Hematopoietic multipotent progenitor cell (in vitro differentiated cells): ENCODE measurements around the gene ILDR1. TPM values are rescaled to one million over a fixed set of nuclear protein-coding genes. Genes with fewer than 3 reads are reported as not detected.
A peak's percentile ranks its signal among the peaks of the same experiment; 100 is the strongest.
"Not testable (repeated sequence)": the region's sequence is repeated elsewhere in the genome, so short reads cannot be mapped to it uniquely, and the experiment has no call there.

Experiments used
- DNase-seq, 3 donors: peaks; one replicate each; pipeline ENCODE4 v3.0.0-alpha.2; 2011 to 2015; ENCODE audit warnings: low read depth in 2 of 3, low spot score in 2 of 3
- small RNA-seq: library from RNA; depleted of rRNA; stranded (forward); fragments of <200 nt; gene quantifications from one replicate; pipeline ENCODE3, GENCODE V24; 2012
- total RNA-seq: library from RNA; depleted of rRNA; stranded (reverse); fragments of >200 nt; gene quantifications from one replicate; pipeline ENCODE4 v1.2.3, GENCODE V29; 2012

Gene ILDR1
- total RNA-seq, 1 donor, result 0.54 TPM

- DNase-seq, result peak in 2 of 3 donors; percentile 30 to 61
These were observed 64.2 kb downstream of the ILDR1 start for GRCh38 chr3:121957674-121958415.

GRCh38 chr3:121956363-121956762 lies 65.7 kb downstream of the ILDR1 start:
- DNase-seq, result no peak

GRCh38 chr3:121951291-121951919 lies 70.6 kb downstream of the ILDR1 start:
- DNase-seq, result no peak

GRCh38 chr3:121948641-121949040 lies 73.4 kb downstream of the ILDR1 start:
- DNase-seq, result no peak

GRCh38 chr3:121943431-121943830 lies 78.6 kb downstream of the ILDR1 start:
- DNase-seq, result no peak

GRCh38 chr3:121942116-121942786 lies 79.8 kb downstream of the ILDR1 start:
- no peak for DNase-seq

GRCh38 chr3:121941592-121941991 lies 80.5 kb downstream of the ILDR1 start:
- no peak for DNase-seq

- DNase-seq, result not testable (repeated sequence)
These were observed 83.7 kb downstream of the ILDR1 start for GRCh38 chr3:121938141-121938855.

Small RNA genes within 50 kb of the gene (small RNA-seq; reads per million reads assigned to genes)
- not detected for gene RF00019

Other genes starting within 250 kb of the ILDR1 start
- 22.6 TPM for gene IQCB1, start 187.2 kb downstream of the ILDR1 start, total RNA-seq
- 24.5 TPM for gene EAF2, start 187.0 kb downstream of the ILDR1 start, total RNA-seq
- 6.7 TPM for gene SLC15A2, start 127.8 kb downstream of the ILDR1 start, total RNA-seq
- 0.27 TPM for gene CD86, start 33.1 kb upstream of the ILDR1 start, total RNA-seq
- under 0.01 TPM for gene CASR, start 161.4 kb upstream of the ILDR1 start, total RNA-seq